Measurements from ENCODE around the gene PUM2.

GRCh38 chr2:20291846-20292408 lies 58.7 kb downstream of the PUM2 start:
- no peak for TF ChIP-seq CTCF (IDR thresholded peaks at IDR 0.05)
- no peak for TF ChIP-seq POLR2AphosphoS5 (IDR thresholded peaks at IDR 0.05; ENCODE audit: insufficient read depth in 1 of 2, low read depth in 1 of 2)

Data from vagina (tissue), 2 donors.